Vagina (tissue), 2 donors: Measurements from ENCODE around the gene CEACAM21. TPM values are rescaled to one million over a fixed set of nuclear protein-coding genes. Genes with fewer than 3 reads are reported as not detected.

ENCODE experiments used
- DNase-seq, 2 donors: peaks; one replicate each; pipeline ENCODE4 v3.0.0-alpha.2; 2017; ENCODE audit errors: extremely low spot score in 2 of 2
- H3K27ac ChIP-seq: fragments of 200-600 bp; sonication (generic); one replicate; pipeline ENCODE4 v1.5.1; 2019
- H3K27me3 ChIP-seq: fragments of 200-600 bp; sonication (generic); one replicate; pipeline ENCODE4 v1.5.1; 2019
- H3K36me3 ChIP-seq, 2 donors: fragments of 200-600 bp; sonication (generic); one replicate each; pipeline ENCODE4 v1.5.1; 2017 to 2019
- H3K4me1 ChIP-seq: fragments of 200-600 bp; sonication (generic); one replicate; pipeline ENCODE4 v1.5.1; 2019
- H3K4me3 ChIP-seq, 2 donors: fragments of 200-600 bp; sonication (generic); 1 replicate in 1 of 2; 2 replicates in 1 of 2; pipeline ENCODE4 v1.5.1; 2016 to 2019
- H3K9me3 ChIP-seq: fragments of 200-600 bp; sonication (generic); one replicate; pipeline ENCODE4 v1.5.1; 2019
- CTCF ChIP-seq, 3 experiments: fragments of 450-650 bp in 2 of 3; fragments of 200-600 bp in 1 of 3; sonication (generic) in 1 of 3; IDR thresholded peaks; one replicate each; pipeline ENCODE4 v1.5.1; 2017 to 2019; ENCODE audit warnings: antibody characterized with exemption in 3 of 3, mild to moderate bottlenecking in 2 of 3, moderate library complexity in 2 of 3
- POLR2A ChIP-seq, 2 donors: fragments of 450-650 bp; IDR thresholded peaks; one replicate each; pipeline ENCODE4 v1.6.1; 2017; ENCODE audit warnings: antibody characterized with exemption in 2 of 2, mild to moderate bottlenecking in 2 of 2, moderate library complexity in 2 of 2
- POLR2AphosphoS5 ChIP-seq, 2 donors: sonication (generic); formaldehyde crosslinking; IDR thresholded peaks; one replicate each; pipeline ENCODE4 v1.9.0; 2017; ENCODE audit warnings: antibody characterized with exemption in 2 of 2, mild to moderate bottlenecking in 2 of 2, low read depth in 1 of 2; ENCODE audit not compliant: insufficient read depth in 1 of 2
- intact Hi-C: fragments of 100-400 bp; cut with DNase I; formaldehyde crosslinking; loops from one replicate; pipeline ENCODE4 v1.15.1; 2023
- total RNA-seq: library from RNA; depleted of rRNA; stranded (reverse); fragments of >200 nt; gene quantifications from one replicate; pipeline ENCODE4 v1.2.3, GENCODE V29; 2016

CEACAM21 gene
- total RNA-seq, 1 donor from 2014 or later: not detected

DNA sequence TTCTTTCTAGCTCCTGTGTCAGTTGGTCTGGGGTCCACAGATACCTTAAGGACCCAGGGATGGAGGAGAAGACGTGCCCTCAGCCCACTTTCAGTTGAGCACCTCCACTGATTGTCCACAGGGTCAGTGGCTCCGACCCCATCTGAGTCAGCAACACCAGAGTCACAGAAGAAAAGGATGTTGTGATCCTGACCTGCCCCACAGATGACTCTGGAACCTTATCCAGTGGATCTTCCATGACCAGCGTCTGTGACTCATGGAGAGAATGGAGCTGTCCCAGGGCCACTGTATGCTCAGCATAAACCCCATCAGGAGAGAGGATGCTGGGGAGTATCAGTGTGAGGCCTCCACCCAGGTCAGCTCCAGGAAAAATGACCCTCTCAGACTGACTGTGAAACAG, 28.9 kb downstream of the CEACAM21 start:
- H3K27me3 ChIP-seq: no peaks in the 10 kb centered on the region
- no peaks in the 10 kb centered on the region for H3K36me3 ChIP-seq
- no peak overlapping the region for H3K4me3 ChIP-seq
- peak in 1 of 2 donors; percentile 46 for DNase-seq
- no peaks in the 10 kb centered on the region for H3K9me3 ChIP-seq
- H3K27ac ChIP-seq: no peak overlapping the region
- TF ChIP-seq CTCF (IDR thresholded peaks at IDR 0.05): no peak
- TF ChIP-seq POLR2A (IDR thresholded peaks at IDR 0.05): no peak
- TF ChIP-seq POLR2AphosphoS5 (IDR thresholded peaks at IDR 0.05; ENCODE audit: insufficient read depth in 1 of 2, low read depth in 1 of 2): no peak
- no peaks in the 10 kb centered on the region for H3K4me1 ChIP-seq
- intact Hi-C loops: no loop called here

GRCh38 chr19:41606215-41606837, 30.4 kb downstream of the CEACAM21 start:
- no peak for TF ChIP-seq CTCF (IDR thresholded peaks at IDR 0.05)
- TF ChIP-seq POLR2AphosphoS5 (IDR thresholded peaks at IDR 0.05; ENCODE audit: insufficient read depth in 1 of 2, low read depth in 1 of 2): no peak
- TF ChIP-seq POLR2A (IDR thresholded peaks at IDR 0.05): no peak
- Histone ChIP-seq H3K27me3 (no peaks in the 10 kb centered on the region), H3K36me3 (no peaks in the 10 kb centered on the region), H3K4me1 (no peaks in the 10 kb centered on the region), H3K4me3 (no peak overlapping the region), H3K27ac (no peak overlapping the region), H3K9me3 (no peaks in the 10 kb centered on the region)
- peak; percentile 69 to 77 for DNase-seq
- intact Hi-C loops: no loop called here

- Histone ChIP-seq H3K27ac (no peak overlapping the region), H3K9me3 (no peaks in the 10 kb centered on the region), H3K27me3 (no peaks in the 10 kb centered on the region), H3K4me1 (no peaks in the 10 kb centered on the region), H3K4me3 (no peak overlapping the region), H3K36me3 (no peaks in the 10 kb centered on the region)
- intact Hi-C loops: no loop called here
- TF ChIP-seq CTCF (IDR thresholded peaks at IDR 0.05) (no peak), POLR2AphosphoS5 (IDR thresholded peaks at IDR 0.05; ENCODE audit: insufficient read depth in 1 of 2, low read depth in 1 of 2) (no peak)
- DNase-seq: no peak
Observed at GRCh38 chr19:41607668-41608067, 31.7 kb downstream of the CEACAM21 start.

- Histone ChIP-seq H3K27me3 (no peaks in the 10 kb centered on the region), H3K4me1 (no peaks in the 10 kb centered on the region), H3K9me3 (no peaks in the 10 kb centered on the region), H3K36me3 (no peaks in the 10 kb centered on the region), H3K27ac (no peak overlapping the region), H3K4me3 (no peak overlapping the region)
- TF ChIP-seq CTCF (IDR thresholded peaks at IDR 0.05) (no peak), POLR2AphosphoS5 (IDR thresholded peaks at IDR 0.05; ENCODE audit: insufficient read depth in 1 of 2, low read depth in 1 of 2) (no peak), POLR2A (IDR thresholded peaks at IDR 0.05) (no peak)
- DNase-seq: no peak
- intact Hi-C loops: no loop called here
Observed at GRCh38 chr19:41610789-41611188, 34.8 kb downstream of the CEACAM21 start.

DNA sequence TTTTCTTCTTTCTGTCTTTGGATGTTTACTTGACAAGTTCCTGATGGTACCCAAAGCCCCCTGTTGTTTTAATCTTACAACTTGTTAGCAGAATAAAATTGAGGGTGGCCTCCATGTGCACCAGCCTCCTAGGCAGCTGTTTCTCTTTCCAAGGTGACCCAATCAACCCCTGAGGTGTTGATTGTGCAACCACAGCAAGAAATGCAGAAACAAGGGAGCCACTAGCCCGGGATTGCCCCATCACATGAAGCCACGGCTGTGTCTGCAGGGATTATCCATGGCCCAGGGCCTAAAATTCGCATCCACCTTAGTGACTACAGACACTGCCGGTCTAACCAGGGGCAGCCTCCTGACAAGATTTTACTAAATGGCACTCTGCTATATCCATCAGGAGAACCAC, 36.5 kb downstream of the CEACAM21 start:
- Histone ChIP-seq H3K36me3 (no peaks in the 10 kb centered on the region), H3K9me3 (no peaks in the 10 kb centered on the region), H3K27me3 (no peaks in the 10 kb centered on the region), H3K4me3 (no peak overlapping the region), H3K4me1 (no peaks in the 10 kb centered on the region), H3K27ac (no peak overlapping the region)
- no peak for DNase-seq
- TF ChIP-seq CTCF (IDR thresholded peaks at IDR 0.05) (no peak), POLR2A (IDR thresholded peaks at IDR 0.05) (no peak), POLR2AphosphoS5 (IDR thresholded peaks at IDR 0.05; ENCODE audit: insufficient read depth in 1 of 2, low read depth in 1 of 2) (no peak)
- intact Hi-C loops: no loop called here
